Keratinocyte (primary cell): ENCODE measurements around the gene MAP3K2. TPM values are rescaled to one million over a fixed set of nuclear protein-coding genes. Genes with fewer than 3 reads are reported as not detected.

Source experiments
- DNase-seq: peaks from one replicate; pipeline ENCODE4 v3.0.0-alpha.2; 2011; ENCODE audit warnings: low read depth, missing footprints, low spot score
- FAIRE-seq: peaks from 2 replicates; lab custom pipeline; 2011; peaks lifted over from hg19 to GRCh38; lab: Jason Lieb, UNC
- H2AFZ ChIP-seq: 2 replicates; pipeline ENCODE4 v1.6.0; 2012; ENCODE audit warnings: low read length, control low read depth, inconsistent platforms; ENCODE audit not compliant: control insufficient read depth
- H3K27ac ChIP-seq: 2 replicates; pipeline ENCODE4 v1.5.1; 2011; ENCODE audit warnings: low read length; ENCODE audit not compliant: control insufficient read depth, insufficient read depth
- H3K27me3 ChIP-seq: 3 replicates; pipeline ENCODE4 v1.6.0; 2011; ENCODE audit warnings: low read length; ENCODE audit not compliant: control insufficient read depth, insufficient read depth; ENCODE audit errors: extremely low read depth
- H3K36me3 ChIP-seq, 2 experiments: 2 replicates in 1 of 2; 3 replicates in 1 of 2; pipeline ENCODE4 v1.5.1; 2011; ENCODE audit warnings: low read length in 2 of 2, mild to moderate bottlenecking in 1 of 2; ENCODE audit not compliant: control insufficient read depth in 2 of 2, insufficient read depth in 2 of 2; ENCODE audit errors: extremely low read depth in 1 of 2
- H3K4me1 ChIP-seq: 3 replicates; pipeline ENCODE4 v1.5.1; 2011; ENCODE audit warnings: low read length; ENCODE audit not compliant: control insufficient read depth, insufficient read depth; ENCODE audit errors: extremely low read depth
- H3K4me2 ChIP-seq: 3 replicates; pipeline ENCODE4 v1.6.0; 2011; ENCODE audit warnings: low read depth, low read length; ENCODE audit not compliant: control insufficient read depth, insufficient read depth; ENCODE audit errors: extremely low read depth
- H3K4me3 ChIP-seq, 3 experiments: fragments of 200-600 bp in 1 of 3; sonication (generic) in 1 of 3; 2 replicates in 2 of 3; 3 replicates in 1 of 3; pipeline ENCODE4 v1.5.1; 2011 to 2016; ENCODE audit warnings: low read length in 3 of 3, mild to moderate bottlenecking in 3 of 3, control low read depth in 2 of 3, inconsistent platforms in 1 of 3, low read depth in 1 of 3, mixed read lengths in 1 of 3, mixed run types in 1 of 3, moderate library complexity in 1 of 3; ENCODE audit not compliant: control insufficient read depth in 2 of 3, insufficient read depth in 2 of 3; ENCODE audit errors: extremely low read depth in 1 of 3
- H3K79me2 ChIP-seq: 2 replicates; pipeline ENCODE4 v1.6.0; 2012; ENCODE audit warnings: low read length; ENCODE audit not compliant: control insufficient read depth, insufficient read depth
- H3K9ac ChIP-seq: 3 replicates; pipeline ENCODE4 v1.6.0; 2011; ENCODE audit warnings: low read length; ENCODE audit not compliant: control insufficient read depth, insufficient read depth; ENCODE audit errors: extremely low read depth
- H3K9me1 ChIP-seq: 3 replicates; pipeline ENCODE4 v1.6.0; 2011; ENCODE audit warnings: low read length; ENCODE audit not compliant: control insufficient read depth, insufficient read depth; ENCODE audit errors: extremely low read depth
- H3K9me3 ChIP-seq: 2 replicates; pipeline ENCODE4 v1.5.1; 2012; ENCODE audit warnings: low read depth, low read length; ENCODE audit not compliant: control insufficient read depth
- H4K20me1 ChIP-seq: 3 replicates; pipeline ENCODE4 v1.6.0; 2011; ENCODE audit warnings: low read length; ENCODE audit not compliant: control insufficient read depth, insufficient read depth; ENCODE audit errors: extremely low read depth
- CTCF ChIP-seq, 3 experiments: IDR thresholded peaks in 1 of 3; conservative IDR thresholded peaks in 1 of 3; optimal IDR thresholded peaks in 1 of 3; 2 replicates in 2 of 3; 3 replicates in 1 of 3; pipeline versions ENCODE3 to v1.5.1; 2011; ENCODE audit warnings: low read length in 3 of 3, mild to moderate bottlenecking in 3 of 3, moderate library complexity in 2 of 3, control low read depth in 1 of 3, inconsistent platforms in 1 of 3; ENCODE audit not compliant: insufficient read depth in 2 of 3; ENCODE audit errors: extremely low read depth in 1 of 3
- EZH2 ChIP-seq: IDR thresholded peaks from one replicate; pipeline ENCODE4 v1.6.1; 2012; ENCODE audit warnings: inconsistent platforms, mild to moderate bottlenecking, low read length, moderate library complexity
- dilution Hi-C: fragments of 300-500 bp; cut with MboI; formaldehyde crosslinking; loops from one replicate; pipeline ENCODE4 v1.7.0; 2020; ENCODE audit warnings: low sequenced_read_pairs; ENCODE audit not compliant: extremely low pct_ligation_motif_present
- polyA plus RNA-seq, 5 experiments: library from polyadenylated mRNA; depleted of rRNA in 3 of 5; stranded (reverse) in 3 of 5; stranded (forward) in 1 of 5; unstranded in 1 of 5; fragments of >200 nt; gene quantifications; 1 replicate in 1 of 5; 2 replicates in 3 of 5; 3 replicates in 1 of 5; pipeline versions ENCODE4 v1.2.1 to v1.2.3, GENCODE V29; 2011 to 2012; ENCODE audit warnings: missing spikeins in 2 of 5, low read depth in 1 of 5, low replicate concordance in 1 of 5

MAP3K2 gene
- polyA plus RNA-seq, 1 donor (not counting 4 experiments of a cell fraction or from before 2014, with no cell fraction given) = 11.9 TPM

- DNase-seq (no peak), FAIRE-seq (no peak)
- dilution Hi-C loops = no loop called here
- no peaks in the 10 kb centered on the region for H3K9me3 ChIP-seq
- no peak overlapping the region for H3K4me3 ChIP-seq
- no peaks in the 10 kb centered on the region for H3K27me3 ChIP-seq
- TF ChIP-seq EZH2 = no peak
- TF ChIP-seq CTCF (optimal IDR thresholded peaks at IDR 0.05 in 1 of 3, IDR thresholded peaks at IDR 0.05 in 1 of 3, conservative IDR thresholded peaks at IDR 0.05 in 1 of 3; ENCODE audit: extremely low read depth in 1 of 3, insufficient read depth in 2 of 3, low read length in 3 of 3) = no peak
- no peak overlapping the region for H3K9ac ChIP-seq
- H3K4me2 ChIP-seq = no peak overlapping the region
- no peaks in the 10 kb centered on the region for H4K20me1 ChIP-seq
- H3K4me1 ChIP-seq = peaks cover 11% of the 10 kb centered on the region
- no peak overlapping the region for H3K27ac ChIP-seq
- no peaks in the 10 kb centered on the region for H3K36me3 ChIP-seq
- no peaks in the 10 kb centered on the region for H3K9me1 ChIP-seq
- H3K79me2 ChIP-seq = no peaks in the 10 kb centered on the region
- H2AFZ ChIP-seq = no peak overlapping the region
Measured at GRCh38 chr2:127394492-127394891, 6.7 kb upstream of the MAP3K2 start.

DNA sequence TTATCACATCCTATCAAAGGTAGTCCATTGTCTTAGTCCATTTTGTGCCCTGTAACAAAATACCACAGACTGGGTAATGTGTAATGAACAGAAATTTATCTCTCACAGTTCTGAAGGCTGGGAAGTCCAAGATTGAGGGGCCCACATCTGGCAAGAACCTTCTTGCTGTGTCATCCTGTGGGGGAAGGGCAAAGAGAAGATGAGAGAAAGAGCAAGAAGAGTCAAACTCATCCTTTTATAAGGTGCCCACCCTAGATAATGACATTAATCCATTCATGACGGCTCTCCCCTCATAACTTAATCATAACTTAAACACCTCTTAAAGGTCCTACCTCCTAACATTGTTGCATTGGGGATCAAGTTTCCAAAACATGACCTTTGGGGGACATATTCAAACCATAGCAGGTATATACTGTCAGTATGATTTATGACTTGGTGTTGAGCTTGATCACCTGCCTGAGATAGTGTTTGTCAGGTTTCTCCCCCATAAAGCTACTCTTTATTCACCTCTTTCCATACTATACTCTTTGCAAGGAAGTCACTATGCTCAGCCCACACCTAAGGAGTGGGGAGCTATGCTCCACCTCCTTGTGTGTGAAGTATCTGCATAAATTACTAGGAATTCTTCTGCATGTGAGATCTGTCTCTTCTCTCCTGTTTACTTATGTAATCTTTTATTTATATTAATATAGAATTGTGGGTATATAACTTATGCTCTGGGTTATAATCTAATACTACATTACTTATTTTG lies 5.2 kb upstream of the MAP3K2 start:
- Histone ChIP-seq H3K9me3 (no peaks in the 10 kb centered on the region), H3K79me2 (no peaks in the 10 kb centered on the region), H3K4me3 (no peak overlapping the region), H3K4me2 (no peak overlapping the region), H3K27ac (no peak overlapping the region), H3K27me3 (no peaks in the 10 kb centered on the region), H3K4me1 (peaks cover 14% of the 10 kb centered on the region), H3K9ac (no peak overlapping the region), H2AFZ (no peak overlapping the region), H3K9me1 (no peaks in the 10 kb centered on the region), H4K20me1 (no peaks in the 10 kb centered on the region), H3K36me3 (no peaks in the 10 kb centered on the region)
- DNase-seq (no peak), FAIRE-seq (no peak)
- dilution Hi-C loops = no loop called here
- no peak for TF ChIP-seq CTCF (optimal IDR thresholded peaks at IDR 0.05 in 1 of 3, IDR thresholded peaks at IDR 0.05 in 1 of 3, conservative IDR thresholded peaks at IDR 0.05 in 1 of 3; ENCODE audit: extremely low read depth in 1 of 3, insufficient read depth in 2 of 3, low read length in 3 of 3)
- TF ChIP-seq EZH2 = no peak
